Mesothelial cell of epicardium (in vitro differentiated cells): ENCODE measurements around the gene MAST4. TPM values are rescaled to one million over a fixed set of nuclear protein-coding genes. Genes with fewer than 3 reads are reported as not detected.

Experiments
- DNase-seq, 2 experiments: peaks; one replicate each; pipeline ENCODE4 v3.0.0; 2021; ENCODE audit warnings: low spot score in 2 of 2; ENCODE audit not compliant: unreplicated experiment in 2 of 2
- H3K27ac Mint-ChIP-seq: 2 replicates; pipeline ENCODE4 v1.8.0; 2021; ENCODE audit warnings: mixed read lengths
- H3K27me3 Mint-ChIP-seq: 2 replicates; pipeline ENCODE4 v1.8.0; 2021; ENCODE audit warnings: low read depth, mixed read lengths
- H3K36me3 Mint-ChIP-seq: 2 replicates; pipeline ENCODE4 v1.8.0; 2021; ENCODE audit warnings: mixed read lengths
- H3K4me1 Mint-ChIP-seq: 2 replicates; pipeline ENCODE4 v1.8.0; 2021; ENCODE audit warnings: mixed read lengths
- H3K4me3 Mint-ChIP-seq: 2 replicates; pipeline ENCODE4 v1.8.0; 2021; ENCODE audit warnings: mild to moderate bottlenecking, moderate library complexity, mixed read lengths
- H3K9me3 Mint-ChIP-seq: 2 replicates; pipeline ENCODE4 v1.8.0; 2021; ENCODE audit warnings: mixed read lengths
- CTCF ChIP-seq: fragments of 200-600 bp; sonication (generic); IDR thresholded peaks from one replicate; pipeline ENCODE4 v1.5.0; 2021; ENCODE audit warnings: antibody characterized with exemption; ENCODE audit not compliant: unreplicated experiment
- total RNA-seq: library from RNA; stranded (reverse); gene quantifications from 3 replicates; pipeline ENCODE4 v1.2.1, GENCODE V29; 2021

MAST4 gene
- total RNA-seq, 1 donor from 2014 or later = 29.8 TPM

GRCh38 chr5:67216564-67216963 is 620.4 kb downstream of the MAST4 start:
- H3K27me3 Mint-ChIP-seq = peaks cover 11% of the 10 kb centered on the region
- H3K27ac Mint-ChIP-seq = no peak overlapping the region

More at GRCh38 chr5:67216564-67216963, 620.4 kb downstream of the MAST4 start:
- H3K9me3 Mint-ChIP-seq = no peaks in the 10 kb centered on the region
- no peak for TF ChIP-seq CTCF
- H3K4me3 Mint-ChIP-seq = no peak overlapping the region
- no peak for DNase-seq
- H3K4me1 Mint-ChIP-seq = peaks cover 8% of the 10 kb centered on the region
- H3K36me3 Mint-ChIP-seq = no peaks in the 10 kb centered on the region
